Upper lobe of right lung (tissue), 1 donor: ENCODE measurements around the gene CBFB. TPM values are rescaled to one million over a fixed set of nuclear protein-coding genes. Genes with fewer than 3 reads are reported as not detected.

Source experiments
- ATAC-seq: fragments of 200-7000 bp; cut with Tn5 transposase; one replicate; pipeline ENCODE4 v1.9.1; 2020; ENCODE audit warnings: mild to moderate bottlenecking, moderate library complexity
- DNase-seq: peaks from one replicate; pipeline ENCODE4 v3.0.0-alpha.2; 2020
- H3K27ac ChIP-seq: fragments of 200-600 bp; one replicate; pipeline ENCODE4 v1.8.0; 2022
- H3K27me3 ChIP-seq: fragments of 200-600 bp; one replicate; pipeline ENCODE4 v1.8.0; 2022; ENCODE audit warnings: mild to moderate bottlenecking
- H3K36me3 ChIP-seq: fragments of 200-600 bp; one replicate; pipeline ENCODE4 v1.8.0; 2022
- H3K4me1 ChIP-seq: fragments of 200-600 bp; one replicate; pipeline ENCODE4 v1.8.0; 2022
- H3K4me3 ChIP-seq: fragments of 200-600 bp; one replicate; pipeline ENCODE4 v1.8.0; 2022; ENCODE audit warnings: mild to moderate bottlenecking
- H3K9me3 ChIP-seq: fragments of 200-600 bp; one replicate; pipeline ENCODE4 v1.8.0; 2022
- intact Hi-C: fragments of 100-400 bp; cut with DNase I; formaldehyde crosslinking; loops from one replicate; pipeline ENCODE4 v1.11.0; 2022
- total RNA-seq: library from RNA; stranded (reverse); fragmentation: NEBNext Ultra II Directional; extraction: Animal tissue kit (Norgen Biotek cat#: 25700); gene quantifications from one replicate; pipeline ENCODE4 v1.2.1, GENCODE V29; 2021
- TF ChIP-seq, protein P1 (sequence below): fragments of 200-600 bp; IDR thresholded peaks from one replicate; pipeline ENCODE4 v1.8.0; 2022; ENCODE audit warnings: antibody characterized with exemption
- donor health status: DM: no; HTN: yes; CAD: no; lungs with severe emphysema.

CBFB gene
- total RNA-seq, 1 donor from 2014 or later = 63.0 TPM

DNA sequence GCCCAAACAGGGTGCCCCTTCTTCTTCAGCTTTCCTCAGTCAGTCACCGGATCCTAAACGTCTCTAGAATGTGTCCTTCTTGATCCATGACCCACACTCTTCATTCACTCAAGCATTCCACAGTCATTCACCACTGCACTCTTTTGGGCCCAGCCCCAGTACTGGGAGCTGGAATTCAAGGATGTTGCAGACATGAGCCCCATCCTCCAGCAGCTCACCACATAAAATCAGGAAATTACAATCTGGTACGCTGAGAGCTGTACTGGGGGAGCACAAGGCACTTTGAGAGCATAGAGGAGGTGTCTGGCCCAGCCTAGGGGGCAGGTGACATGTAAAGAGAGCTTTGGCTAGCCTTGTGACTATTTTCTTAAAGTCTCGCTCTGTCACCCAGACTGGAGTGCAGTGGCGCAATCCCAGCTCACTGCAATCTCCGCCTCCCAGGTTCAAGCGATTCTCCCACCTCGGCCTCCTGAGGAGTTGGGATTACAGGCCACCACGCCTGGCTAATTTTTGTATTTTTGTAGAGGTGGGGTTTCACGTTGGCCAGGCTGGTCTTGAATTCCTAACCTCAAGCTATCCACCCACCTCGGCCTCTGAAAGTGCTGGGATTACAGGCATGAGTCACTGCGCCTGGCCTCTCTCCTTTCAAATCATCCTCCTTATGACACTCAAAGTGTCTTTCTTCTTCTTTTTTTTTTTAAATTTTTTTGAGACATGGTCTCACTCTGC, 21.9 kb upstream of the CBFB start:
- TF ChIP-seq, protein P1, sequence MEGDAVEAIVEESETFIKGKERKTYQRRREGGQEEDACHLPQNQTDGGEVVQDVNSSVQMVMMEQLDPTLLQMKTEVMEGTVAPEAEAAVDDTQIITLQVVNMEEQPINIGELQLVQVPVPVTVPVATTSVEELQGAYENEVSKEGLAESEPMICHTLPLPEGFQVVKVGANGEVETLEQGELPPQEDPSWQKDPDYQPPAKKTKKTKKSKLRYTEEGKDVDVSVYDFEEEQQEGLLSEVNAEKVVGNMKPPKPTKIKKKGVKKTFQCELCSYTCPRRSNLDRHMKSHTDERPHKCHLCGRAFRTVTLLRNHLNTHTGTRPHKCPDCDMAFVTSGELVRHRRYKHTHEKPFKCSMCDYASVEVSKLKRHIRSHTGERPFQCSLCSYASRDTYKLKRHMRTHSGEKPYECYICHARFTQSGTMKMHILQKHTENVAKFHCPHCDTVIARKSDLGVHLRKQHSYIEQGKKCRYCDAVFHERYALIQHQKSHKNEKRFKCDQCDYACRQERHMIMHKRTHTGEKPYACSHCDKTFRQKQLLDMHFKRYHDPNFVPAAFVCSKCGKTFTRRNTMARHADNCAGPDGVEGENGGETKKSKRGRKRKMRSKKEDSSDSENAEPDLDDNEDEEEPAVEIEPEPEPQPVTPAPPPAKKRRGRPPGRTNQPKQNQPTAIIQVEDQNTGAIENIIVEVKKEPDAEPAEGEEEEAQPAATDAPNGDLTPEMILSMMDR = no peak
- intact Hi-C loops = no loop called here
- Histone ChIP-seq H3K4me3 (no peak overlapping the region), H3K36me3 (peaks cover 3% of the 10 kb centered on the region), H3K27ac (no peak overlapping the region), H3K9me3 (no peaks in the 10 kb centered on the region), H3K4me1 (no peaks in the 10 kb centered on the region), H3K27me3 (no peaks in the 10 kb centered on the region)
- ATAC-seq (peak; percentile 50), DNase-seq (no peak)

DNA sequence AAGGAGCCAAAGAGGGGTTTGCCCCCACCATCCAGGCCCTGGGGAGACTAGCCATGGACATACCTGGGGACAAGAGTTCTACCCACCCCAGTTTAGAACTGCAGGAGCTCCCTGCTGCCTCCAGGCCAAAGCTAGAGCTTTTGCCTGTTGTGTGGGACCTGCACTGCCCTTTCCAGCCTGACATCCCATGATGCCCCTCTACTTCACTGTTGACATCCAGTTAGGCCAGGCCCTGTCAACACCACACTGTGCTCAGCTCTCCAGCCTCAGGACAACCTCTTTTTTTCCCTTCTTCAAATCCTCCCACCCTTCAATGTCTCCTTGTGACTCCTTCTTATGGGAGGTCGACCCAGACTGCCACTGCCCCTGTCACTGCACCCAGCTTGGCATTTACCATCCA, 19.8 kb upstream of the CBFB start:
- no peak for DNase-seq
- intact Hi-C loops = no loop called here
- Histone ChIP-seq H3K36me3 (no peaks in the 10 kb centered on the region), H3K27ac (no peak overlapping the region), H3K4me3 (no peak overlapping the region), H3K9me3 (no peaks in the 10 kb centered on the region), H3K27me3 (no peaks in the 10 kb centered on the region), H3K4me1 (peaks cover under 1% of the 10 kb centered on the region)
- no peak for ATAC-seq
- TF ChIP-seq, protein P1 = no peak

DNA sequence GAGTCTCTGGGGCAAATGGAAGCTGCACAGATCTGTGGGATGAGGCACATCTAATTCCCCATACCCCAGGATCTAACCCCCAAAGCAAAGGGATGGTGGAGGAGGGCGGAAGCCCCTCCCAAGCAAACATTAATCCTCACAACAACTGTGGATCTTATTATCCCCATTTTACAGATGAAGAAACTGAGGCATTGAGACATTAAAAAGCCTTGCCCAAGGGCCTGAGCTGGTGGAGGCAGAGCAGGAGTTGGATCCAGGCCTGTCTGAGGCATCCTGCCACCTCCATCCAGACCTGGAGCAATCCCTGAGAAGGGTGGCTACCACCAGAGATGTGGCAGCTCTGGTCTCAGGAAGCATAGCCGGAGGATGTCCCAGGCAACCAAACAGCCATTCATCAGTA, 17.7 kb upstream of the CBFB start:
- Histone ChIP-seq H3K27ac (no peak overlapping the region), H3K9me3 (no peaks in the 10 kb centered on the region), H3K27me3 (no peaks in the 10 kb centered on the region), H3K4me1 (peaks cover 5% of the 10 kb centered on the region), H3K36me3 (no peaks in the 10 kb centered on the region), H3K4me3 (no peak overlapping the region)
- ATAC-seq (no peak), DNase-seq (no peak)
- intact Hi-C loops = no loop called here
- TF ChIP-seq, protein P1 = no peak

DNA sequence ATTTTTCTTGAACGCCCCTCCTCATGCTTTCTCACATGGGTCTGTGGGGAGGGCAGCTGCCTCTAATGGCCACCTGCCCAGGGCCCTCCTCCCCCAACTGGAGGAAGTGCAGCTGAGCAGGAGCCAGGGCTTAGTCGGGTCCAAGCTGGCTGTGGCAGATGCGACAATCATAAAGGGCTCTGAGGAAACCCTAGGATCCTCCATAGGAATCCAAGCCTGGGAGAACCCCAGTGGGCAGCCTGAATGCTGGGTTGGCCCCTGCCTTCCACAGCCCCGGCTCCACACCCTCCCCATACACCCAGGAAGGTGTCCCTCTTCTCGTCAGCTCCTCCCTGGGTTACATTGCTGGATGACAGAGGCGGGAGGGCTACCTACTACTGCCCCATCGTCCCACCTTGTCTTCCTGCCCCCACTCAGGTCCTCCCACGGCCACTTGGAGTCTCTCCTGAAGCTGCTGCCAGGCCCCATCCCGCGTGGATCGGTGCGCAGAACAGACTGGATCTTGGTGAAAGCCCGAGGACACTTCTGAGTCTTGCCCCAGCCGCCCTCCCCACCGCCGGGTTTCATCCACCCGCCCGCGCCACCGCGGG, 15.6 kb upstream of the CBFB start:
- intact Hi-C loops = no loop called here
- Histone ChIP-seq H3K27me3 (no peaks in the 10 kb centered on the region), H3K4me1 (peaks cover 5% of the 10 kb centered on the region), H3K9me3 (no peaks in the 10 kb centered on the region), H3K4me3 (peak overlapping the region; percentile 56), H3K36me3 (no peaks in the 10 kb centered on the region), H3K27ac (no peak overlapping the region)
- TF ChIP-seq, protein P1 = no peak
- no peak for ATAC-seq
- no peak for DNase-seq

DNA sequence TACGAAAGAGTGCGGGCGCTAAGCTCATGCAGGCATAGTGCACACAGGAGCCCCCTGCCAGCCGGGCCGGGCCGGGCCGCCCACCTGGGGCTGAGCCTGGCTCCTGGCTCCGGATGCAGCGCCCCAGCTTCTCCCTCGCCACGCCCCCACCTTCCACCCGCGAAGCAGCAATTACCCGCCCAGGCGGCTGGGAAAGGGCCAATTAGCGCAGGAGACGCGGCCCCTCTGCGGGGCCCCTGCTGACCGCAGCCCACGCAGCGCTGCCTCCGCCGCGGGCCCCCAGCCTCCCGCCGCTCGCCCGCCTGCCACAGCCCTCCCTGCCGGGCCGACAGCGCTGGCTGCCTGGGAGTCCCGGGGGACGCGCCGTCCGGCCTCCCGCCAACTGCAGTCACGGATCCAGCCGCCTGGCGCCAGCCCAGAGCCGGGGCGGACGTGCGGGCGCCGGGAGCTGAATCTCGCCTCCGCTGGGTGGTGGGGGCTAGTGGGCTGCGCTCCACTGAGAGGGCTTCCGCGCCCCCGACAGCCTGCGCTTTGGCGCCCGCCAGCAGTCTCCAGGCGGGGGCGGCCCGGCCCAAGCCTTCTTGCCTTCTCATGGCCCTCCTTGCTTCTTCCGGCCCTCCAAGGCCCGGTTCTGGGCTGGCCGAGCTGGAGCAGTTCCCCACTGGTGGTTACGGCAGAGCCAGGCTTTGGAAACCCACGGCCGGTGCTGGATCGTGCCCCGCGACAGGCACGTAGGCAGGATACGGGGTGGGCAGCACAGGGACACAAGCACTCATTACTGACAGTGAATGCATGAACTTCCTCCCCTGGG, 14.9 kb upstream of the CBFB start:
- Histone ChIP-seq H3K4me3 (peak overlapping the region; percentile 56), H3K4me1 (peaks cover 5% of the 10 kb centered on the region), H3K27me3 (no peaks in the 10 kb centered on the region), H3K36me3 (no peaks in the 10 kb centered on the region), H3K9me3 (no peaks in the 10 kb centered on the region), H3K27ac (peak overlapping the region; percentile 51)
- DNase-seq (peak; percentile 85), ATAC-seq (peak; percentile 69)
- TF ChIP-seq, protein P1 = peak; percentile 39
- intact Hi-C loops = no loop called here
